Gastrocnemius medialis (tissue), 4 donors: ENCODE results near the gene GRIK1. TPM values are rescaled to one million over a fixed set of nuclear protein-coding genes. Genes with fewer than 3 reads are reported as not detected.

Source experiments
- ATAC-seq, 2 donors: fragments of 150-250 bp; one replicate each; pipeline ENCODE4 v1.9.1; 2016
- DNase-seq, 2 donors: peaks; one replicate each; pipeline ENCODE4 v3.0.0-alpha.2; 2019
- H3K27ac ChIP-seq, 4 donors: fragments of 200-600 bp; sonication (generic); 1 replicate in 1 of 4; 2 replicates in 3 of 4; pipeline ENCODE4 v1.5.1; 2016 to 2018; ENCODE audit warnings: mild to moderate bottlenecking in 2 of 4, moderate library complexity in 1 of 4
- H3K27me3 ChIP-seq, 3 donors: fragments of 200-600 bp; sonication (generic) in 2 of 3; 1 replicate in 1 of 3; 2 replicates in 2 of 3; pipeline versions ENCODE4 v1.5.1 to v1.6.0; 2016 to 2019; ENCODE audit warnings: mild to moderate bottlenecking in 1 of 3, moderate library complexity in 1 of 3
- H3K36me3 ChIP-seq, 2 donors: fragments of 200-600 bp; sonication (generic) in 1 of 2; one replicate each; pipeline ENCODE4 v1.5.1; 2017 to 2018
- H3K4me1 ChIP-seq, 2 donors: fragments of 200-600 bp; sonication (generic) in 1 of 2; one replicate each; pipeline ENCODE4 v1.5.1; 2016 to 2017; ENCODE audit warnings: mild to moderate bottlenecking in 2 of 2
- H3K4me3 ChIP-seq, 4 donors: fragments of 200-600 bp; sonication (generic) in 3 of 4; 1 replicate in 1 of 4; 2 replicates in 3 of 4; pipeline ENCODE4 v1.5.1; 2016 to 2019; ENCODE audit warnings: mild to moderate bottlenecking in 2 of 4
- H3K9me3 ChIP-seq, 3 donors: fragments of 200-600 bp; sonication (generic) in 2 of 3; 1 replicate in 1 of 3; 2 replicates in 2 of 3; pipeline ENCODE4 v1.5.1; 2016 to 2019
- POLR2A ChIP-seq, 2 donors: fragments of 450-650 bp; IDR thresholded peaks; one replicate each; pipeline ENCODE4 v1.6.1; 2017; ENCODE audit warnings: antibody characterized with exemption in 2 of 2, mild to moderate bottlenecking in 2 of 2, moderate library complexity in 2 of 2
- in situ Hi-C, 4 donors: fragments of 200-750 bp; cut with MboI; loops; one replicate each; pipeline versions ENCODE4 v1.15.0 to v1.8.0; 2017; ENCODE audit warnings: low sequenced_read_pairs in 4 of 4
- intact Hi-C: fragments of 100-400 bp; cut with DNase I; formaldehyde crosslinking; loops from one replicate; pipeline ENCODE4 v1.15.1; 2023; ENCODE audit warnings: low total_unique reads
- total RNA-seq, 4 donors: library from RNA; depleted of rRNA; stranded (reverse); fragments of >200 nt; gene quantifications; one replicate each; pipeline versions ENCODE4 v1.1.0 to v1.2.3, GENCODE V29; 2016
- TF ChIP-seq, protein P1 (sequence below), 5 experiments: fragments of 450-650 bp in 3 of 5; fragments of 200-600 bp in 2 of 5; sonication (generic) in 2 of 5; IDR thresholded peaks in 4 of 5; conservative IDR thresholded peaks in 1 of 5; 1 replicate in 4 of 5; 2 replicates in 1 of 5; pipeline ENCODE4 v1.5.1; 2016 to 2019; ENCODE audit warnings: antibody characterized with exemption in 5 of 5, mild to moderate bottlenecking in 3 of 5, moderate library complexity in 3 of 5

The GRIK1 gene
- total RNA-seq, 4 donors from 2014 or later, result 0.13 TPM; not detected in 3

DNA sequence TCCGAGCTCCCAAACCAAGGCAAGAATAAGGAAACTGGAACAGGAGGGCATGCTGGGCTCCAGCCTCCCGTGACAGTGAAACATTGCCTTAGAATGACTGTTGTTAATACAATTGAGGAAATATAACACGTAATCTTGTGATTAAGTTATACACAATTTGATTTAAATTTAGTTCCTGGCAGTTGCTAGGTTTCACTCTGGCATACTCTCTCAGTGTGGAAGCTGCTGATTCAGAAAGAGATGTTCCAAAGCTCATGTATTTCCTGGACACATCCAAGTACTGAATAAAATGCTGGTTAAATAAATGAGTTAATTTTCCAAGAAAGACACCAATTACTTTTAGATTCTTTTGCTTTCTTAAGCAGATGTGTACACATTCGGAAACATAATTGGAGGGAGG, 176.1 kb downstream of the GRIK1 start:
- no peaks in the 10 kb centered on the region for H3K27me3 ChIP-seq
- DNase-seq (no peak), ATAC-seq (no peak)
- no peaks in the 10 kb centered on the region for H3K36me3 ChIP-seq
- no peak overlapping the region for H3K27ac ChIP-seq
- H3K4me1 ChIP-seq, result no peaks in the 10 kb centered on the region
- intact Hi-C loops, result no loop called here
- H3K4me3 ChIP-seq, result no peak overlapping the region
- H3K9me3 ChIP-seq, result no peaks in the 10 kb centered on the region
- in situ Hi-C loops, result no loop called here
- TF ChIP-seq POLR2A (IDR thresholded peaks at IDR 0.05), result no peak
- TF ChIP-seq, protein P1, sequence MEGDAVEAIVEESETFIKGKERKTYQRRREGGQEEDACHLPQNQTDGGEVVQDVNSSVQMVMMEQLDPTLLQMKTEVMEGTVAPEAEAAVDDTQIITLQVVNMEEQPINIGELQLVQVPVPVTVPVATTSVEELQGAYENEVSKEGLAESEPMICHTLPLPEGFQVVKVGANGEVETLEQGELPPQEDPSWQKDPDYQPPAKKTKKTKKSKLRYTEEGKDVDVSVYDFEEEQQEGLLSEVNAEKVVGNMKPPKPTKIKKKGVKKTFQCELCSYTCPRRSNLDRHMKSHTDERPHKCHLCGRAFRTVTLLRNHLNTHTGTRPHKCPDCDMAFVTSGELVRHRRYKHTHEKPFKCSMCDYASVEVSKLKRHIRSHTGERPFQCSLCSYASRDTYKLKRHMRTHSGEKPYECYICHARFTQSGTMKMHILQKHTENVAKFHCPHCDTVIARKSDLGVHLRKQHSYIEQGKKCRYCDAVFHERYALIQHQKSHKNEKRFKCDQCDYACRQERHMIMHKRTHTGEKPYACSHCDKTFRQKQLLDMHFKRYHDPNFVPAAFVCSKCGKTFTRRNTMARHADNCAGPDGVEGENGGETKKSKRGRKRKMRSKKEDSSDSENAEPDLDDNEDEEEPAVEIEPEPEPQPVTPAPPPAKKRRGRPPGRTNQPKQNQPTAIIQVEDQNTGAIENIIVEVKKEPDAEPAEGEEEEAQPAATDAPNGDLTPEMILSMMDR (IDR thresholded peaks at IDR 0.05 in 4 of 5, conservative IDR thresholded peaks at IDR 0.05 in 1 of 5), result no peak

GRCh38 chr21:29762570-29763082, 177.2 kb downstream of the GRIK1 start:
- ATAC-seq, result no peak
- intact Hi-C loops (no loop called here), in situ Hi-C loops (no loop called here)
- H3K4me1 ChIP-seq, result no peaks in the 10 kb centered on the region
- TF ChIP-seq, protein P1 (IDR thresholded peaks at IDR 0.05 in 4 of 5, conservative IDR thresholded peaks at IDR 0.05 in 1 of 5), result no peak
- no peak for TF ChIP-seq POLR2A (IDR thresholded peaks at IDR 0.05)
- no peaks in the 10 kb centered on the region for H3K9me3 ChIP-seq
- DNase-seq, result no peak
- no peak overlapping the region for H3K27ac ChIP-seq
- H3K27me3 ChIP-seq, result no peaks in the 10 kb centered on the region
- no peak overlapping the region for H3K4me3 ChIP-seq
- no peaks in the 10 kb centered on the region for H3K36me3 ChIP-seq

DNA sequence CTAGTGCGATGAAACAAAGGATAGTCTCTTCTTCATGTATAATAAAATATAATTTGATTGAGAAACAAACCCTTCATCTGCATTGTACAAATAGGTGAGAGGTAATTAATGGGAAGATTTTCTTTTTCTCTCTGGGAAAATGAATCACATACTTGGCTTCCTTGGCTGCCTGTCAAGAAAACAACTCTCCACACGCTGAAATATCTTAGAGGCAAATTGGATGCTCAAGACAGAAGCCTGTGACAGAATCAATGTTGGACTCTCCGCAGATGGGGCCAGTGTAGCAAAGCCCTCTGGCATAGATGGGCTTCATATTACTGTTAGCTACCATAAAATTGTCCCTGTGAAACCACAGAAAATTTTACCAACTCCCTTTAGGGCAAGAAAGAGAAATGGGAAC, 186.6 kb downstream of the GRIK1 start:
- TF ChIP-seq, protein P1 (IDR thresholded peaks at IDR 0.05 in 4 of 5, conservative IDR thresholded peaks at IDR 0.05 in 1 of 5), result no peak

DNA sequence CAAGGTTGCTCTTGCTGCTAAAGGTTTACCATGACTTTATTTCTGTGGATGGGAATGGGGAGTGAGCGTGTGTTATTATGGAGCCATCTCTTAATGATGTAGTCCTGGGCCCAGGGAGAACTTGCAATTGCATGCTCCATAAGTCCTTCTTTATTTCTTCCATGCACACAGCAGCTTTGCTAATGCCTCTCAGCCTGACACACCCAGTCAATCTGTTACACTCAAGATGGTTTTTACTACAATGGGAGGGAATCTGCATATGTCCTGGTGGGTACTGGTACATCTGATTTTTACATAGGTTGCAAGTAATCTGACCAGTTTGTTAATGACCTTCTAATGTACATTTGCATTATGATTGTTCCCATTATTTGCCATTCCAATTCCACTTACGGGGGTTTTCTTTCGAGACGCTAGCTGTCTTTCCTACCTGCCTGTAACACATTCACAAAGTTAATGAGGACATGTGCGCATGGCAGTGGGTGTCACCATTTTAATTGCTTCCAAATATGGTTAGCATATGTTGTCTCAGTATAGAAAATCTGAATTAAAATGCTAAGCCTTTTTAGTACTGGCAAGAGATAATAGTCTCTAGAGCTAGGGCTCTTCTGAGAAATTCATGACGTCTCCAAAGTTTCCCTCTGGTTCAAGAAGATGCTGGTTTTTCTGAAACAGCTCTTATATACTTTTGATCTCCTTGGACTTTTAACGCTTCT, 188.2 kb downstream of the GRIK1 start:
- Histone ChIP-seq H3K36me3 (no peaks in the 10 kb centered on the region), H3K27ac (no peak overlapping the region), H3K27me3 (no peaks in the 10 kb centered on the region), H3K4me1 (no peaks in the 10 kb centered on the region), H3K4me3 (no peak overlapping the region), H3K9me3 (no peaks in the 10 kb centered on the region)
- intact Hi-C loops, result no loop called here
- in situ Hi-C loops, result no loop called here
- DNase-seq, result no peak
- TF ChIP-seq, protein P1 (IDR thresholded peaks at IDR 0.05 in 4 of 5, conservative IDR thresholded peaks at IDR 0.05 in 1 of 5), result no peak
- ATAC-seq, result no peak

More for the DNA sequence above, 186.6 kb downstream of the GRIK1 start:
- no peak for DNase-seq
- no peaks in the 10 kb centered on the region for H3K9me3 ChIP-seq
- H3K27me3 ChIP-seq, result no peaks in the 10 kb centered on the region
- H3K4me3 ChIP-seq, result no peak overlapping the region
- in situ Hi-C loops (no loop called here), intact Hi-C loops (no loop called here)
- no peak for ATAC-seq
- no peak overlapping the region for H3K27ac ChIP-seq
- H3K4me1 ChIP-seq, result no peaks in the 10 kb centered on the region
- no peaks in the 10 kb centered on the region for H3K36me3 ChIP-seq

- intact Hi-C loops, result no loop called here
- H3K27ac ChIP-seq, result no peak overlapping the region
- H3K4me1 ChIP-seq, result no peaks in the 10 kb centered on the region
- H3K27me3 ChIP-seq, result no peaks in the 10 kb centered on the region
- no peak for ATAC-seq
- DNase-seq, result no peak
- in situ Hi-C loops, result no loop called here
- no peaks in the 10 kb centered on the region for H3K36me3 ChIP-seq
- no peaks in the 10 kb centered on the region for H3K9me3 ChIP-seq
- no peak for TF ChIP-seq POLR2A (IDR thresholded peaks at IDR 0.05)
- TF ChIP-seq, protein P1 (IDR thresholded peaks at IDR 0.05 in 4 of 5, conservative IDR thresholded peaks at IDR 0.05 in 1 of 5), result no peak
- H3K4me3 ChIP-seq, result no peak overlapping the region
Measured at GRCh38 chr21:29749957-29750356, 189.8 kb downstream of the GRIK1 start.
